ENCODE measurements around the gene TNPO1. TPM values are rescaled to one million over a fixed set of nuclear protein-coding genes. Genes with fewer than 3 reads are reported as not detected.

TNPO1 gene
- total and polyA plus RNA-seq, 8 donors, result 7.5 to 531 (median 94.8) TPM

- Histone ChIP-seq H3K36me3 (peaks cover 35 to 85% (median 75%) of the 10 kb centered on the region in 4 donors), H3K4me1 (peaks cover 0 to 63% (median 25%) of the 10 kb centered on the region in 4 donors), H3K27me3 (no peaks in the 10 kb centered on the region), H3K4me3 (no peak overlapping the region), H3K27ac (no peak overlapping the region), H3K9me3 (no peaks in the 10 kb centered on the region)
- DNase-seq, result no peak
- 67 to 85% (median 69%) methylated on average over 1 of the region's 1 CpG for WGBS, 5 donors
- intact Hi-C loops (cut with DNase I; ENCODE audit: low total_unique reads), result no loop called here
- TF ChIP-seq CTCF (IDR thresholded peaks at IDR 0.05) (no peak), EP300 (IDR thresholded peaks at IDR 0.05) (no peak), POLR2AphosphoS5 (IDR thresholded peaks at IDR 0.05) (no peak), POLR2A (IDR thresholded peaks at IDR 0.05) (no peak)
These were observed 42.7 kb downstream of the TNPO1 start for GRCh38 chr5:72859127-72859526.

- intact Hi-C loops (cut with DNase I; ENCODE audit: low total_unique reads), result no loop called here
- no peaks in the 10 kb centered on the region for H3K27me3 ChIP-seq
- H3K4me1 ChIP-seq, result peaks cover 0 to 59% (median 18%) of the 10 kb centered on the region in 4 donors
- TF ChIP-seq POLR2AphosphoS5 (IDR thresholded peaks at IDR 0.05), result no peak
- no peak for TF ChIP-seq EP300 (IDR thresholded peaks at IDR 0.05)
- no peak for TF ChIP-seq POLR2A (IDR thresholded peaks at IDR 0.05)
- no peak for TF ChIP-seq CTCF (IDR thresholded peaks at IDR 0.05)
- H3K36me3 ChIP-seq, result peaks cover 36 to 90% (median 86%) of the 10 kb centered on the region in 4 donors
- no peak overlapping the region for H3K4me3 ChIP-seq
- WGBS, 5 donors, result 66 to 79% (median 71%) methylated on average over 4 of the region's 4 CpGs
- no peaks in the 10 kb centered on the region for H3K9me3 ChIP-seq
- peak in 1 of 2 donors; percentile 29 for DNase-seq
- no peak overlapping the region for H3K27ac ChIP-seq
These were observed 44.0 kb downstream of the TNPO1 start for GRCh38 chr5:72860499-72860898.

GRCh38 chr5:72871366-72872024 is 55.0 kb downstream of the TNPO1 start:
- TF ChIP-seq POLR2AphosphoS5 (IDR thresholded peaks at IDR 0.05) (no peak), POLR2A (IDR thresholded peaks at IDR 0.05) (no peak), EP300 (IDR thresholded peaks at IDR 0.05) (no peak), CTCF (IDR thresholded peaks at IDR 0.05) (no peak)
- H3K4me3 ChIP-seq, result no peak overlapping the region
- H3K27me3 ChIP-seq, result no peaks in the 10 kb centered on the region
- peaks cover 0 to 11% (median 4%) of the 10 kb centered on the region in 4 donors for H3K4me1 ChIP-seq
- H3K36me3 ChIP-seq, result peaks cover 8 to 99% (median 95%) of the 10 kb centered on the region in 4 donors
- H3K9me3 ChIP-seq, result no peaks in the 10 kb centered on the region
- 32 to 57% (median 43%) methylated on average over 1 of the region's 1 CpG for WGBS, 5 donors
- no peak overlapping the region for H3K27ac ChIP-seq
- DNase-seq, result no peak
- intact Hi-C loops (cut with DNase I; ENCODE audit: low total_unique reads), result no loop called here

GRCh38 chr5:72878854-72879253 is 62.4 kb downstream of the TNPO1 start:
- Histone ChIP-seq H3K27me3 (no peaks in the 10 kb centered on the region), H3K9me3 (no peaks in the 10 kb centered on the region), H3K4me3 (no peak overlapping the region), H3K36me3 (peaks cover 38 to 98% (median 97%) of the 10 kb centered on the region in 4 donors), H3K27ac (no peak overlapping the region), H3K4me1 (peaks cover 0 to 8% (median 0%) of the 10 kb centered on the region in 4 donors)
- no peak for DNase-seq
- TF ChIP-seq EP300 (IDR thresholded peaks at IDR 0.05) (no peak), CTCF (IDR thresholded peaks at IDR 0.05) (no peak), POLR2AphosphoS5 (IDR thresholded peaks at IDR 0.05) (no peak), POLR2A (IDR thresholded peaks at IDR 0.05) (no peak)
- intact Hi-C loops (cut with DNase I; ENCODE audit: low total_unique reads), result no loop called here
- WGBS, 5 donors, result 78 to 86% (median 83%) methylated on average over 4 of the region's 4 CpGs
